SK-N-SH (cell line): ENCODE data around the gene PFDN5. TPM values are rescaled to one million over a fixed set of nuclear protein-coding genes. Genes with fewer than 3 reads are reported as not detected.

ENCODE experiments used
- CTCF ChIA-PET: fragments of 300-600, 350-600 bp; formaldehyde crosslinking; extraction: SDS; loops from one replicate; lab custom pipeline; 2021; lab: Yijun Ruan, JAX
- POLR2A ChIA-PET: fragments of 350-600 bp; sonication (Branson Sonifier 250); formaldehyde crosslinking; extraction: SDS; loops from one replicate; lab custom pipeline; 2020; ENCODE audit warnings: antibody characterized with exemption, inconsistent platforms; lab: Yijun Ruan, JAX
- DNase-seq: peaks from one replicate; pipeline ENCODE4 v3.0.0; 2012
- H2AFZ ChIP-seq: fragments of 200-600 bp; sonication (generic); 2 replicates; pipeline ENCODE4 v1.8.1; 2016; ENCODE audit warnings: antibody characterized with exemption, mild to moderate bottlenecking, low read depth
- H3F3A ChIP-seq: fragments of 200-600 bp; sonication (generic); replicated peaks from 2 replicates; pipeline ENCODE3; 2016; ENCODE audit warnings: antibody characterized with exemption, mild to moderate bottlenecking; ENCODE audit not compliant: insufficient read depth
- H3K27ac ChIP-seq, 2 experiments: fragments of 200-500 bp in 1 of 2; fragments of 200-600 bp in 1 of 2; sonication (Bioruptor generic) in 1 of 2; sonication (generic), shearing (Covaris generic) in 1 of 2; 2 replicates each; pipeline versions ENCODE4 v1.5.1 to v1.6.1; 2014 to 2016; ENCODE audit warnings: low read depth in 2 of 2, inconsistent platforms in 1 of 2, low read length in 1 of 2, mild to moderate bottlenecking in 1 of 2, mixed read lengths in 1 of 2
- H3K27me3 ChIP-seq: fragments of 200-600 bp; sonication (generic), shearing (Covaris generic); 2 replicates; pipeline ENCODE4 v1.6.1; 2016; ENCODE audit warnings: mixed run types; ENCODE audit not compliant: insufficient read depth
- H3K36me3 ChIP-seq, 2 experiments: fragments of 200-500 bp in 1 of 2; fragments of 200-600 bp in 1 of 2; sonication (Bioruptor generic) in 1 of 2; sonication (generic) in 1 of 2; replicated peaks in 1 of 2; 2 replicates each; pipeline versions ENCODE3 to v1.5.1; 2014 to 2016; ENCODE audit warnings: low read length in 1 of 2, mild to moderate bottlenecking in 1 of 2; ENCODE audit not compliant: insufficient read depth in 2 of 2, control insufficient read depth in 1 of 2
- H3K4me1 ChIP-seq, 2 experiments: fragments of 200-500 bp in 1 of 2; fragments of 200-600 bp in 1 of 2; sonication (Bioruptor generic) in 1 of 2; sonication (generic), shearing (Covaris generic) in 1 of 2; 2 replicates each; pipeline versions ENCODE4 v1.5.1 to v1.6.1; 2014 to 2016; ENCODE audit warnings: low read depth in 1 of 2, low read length in 1 of 2, mixed run types in 1 of 2; ENCODE audit not compliant: insufficient read depth in 2 of 2, control insufficient read depth in 1 of 2
- H3K4me2 ChIP-seq: fragments of 200-600 bp; sonication (generic), shearing (Covaris generic); 2 replicates; pipeline ENCODE4 v1.6.1; 2017; ENCODE audit warnings: mixed run types
- H3K4me3 ChIP-seq, 2 experiments: fragments of 200-500 bp in 1 of 2; fragments of 200-600 bp in 1 of 2; sonication (Bioruptor generic) in 1 of 2; sonication (generic), shearing (Covaris generic) in 1 of 2; 2 replicates each; pipeline versions ENCODE4 v1.5.1 to v1.8.1; 2014 to 2016; ENCODE audit warnings: low read depth in 2 of 2, inconsistent platforms in 1 of 2, low read length in 1 of 2, mild to moderate bottlenecking in 1 of 2, mixed read lengths in 1 of 2, moderate library complexity in 1 of 2
- H3K79me2 ChIP-seq: fragments of 200-600 bp; sonication (generic); 2 replicates; pipeline ENCODE4 v1.8.1; 2017; ENCODE audit warnings: mild to moderate bottlenecking; ENCODE audit not compliant: insufficient read depth
- H3K9ac ChIP-seq: fragments of 200-600 bp; sonication (generic); 2 replicates; pipeline ENCODE4 v1.6.1; 2017; ENCODE audit warnings: mixed run types
- H3K9me2 ChIP-seq: fragments of 200-600 bp; sonication (generic); 2 replicates; pipeline ENCODE4 v1.6.1; 2017; ENCODE audit warnings: mixed run types
- H3K9me3 ChIP-seq: fragments of 200-600 bp; sonication (generic); 2 replicates; pipeline ENCODE4 v1.6.1; 2017; ENCODE audit warnings: mixed run types, mild to moderate bottlenecking, moderate library complexity
- H4K20me1 ChIP-seq: fragments of 200-600 bp; sonication (generic); 2 replicates; pipeline ENCODE4 v1.6.1; 2017; ENCODE audit warnings: mild to moderate bottlenecking, mixed run types; ENCODE audit not compliant: insufficient read depth
- EP300 ChIP-seq, 2 experiments: IDR thresholded peaks; 2 replicates each; pipeline versions ENCODE4 v1.4.0 to v1.6.1; 2012; ENCODE audit warnings: borderline replicate concordance in 1 of 2, low read depth in 1 of 2, low read length in 1 of 2
- EZH2phosphoT487 ChIP-seq: fragments of 200-600 bp; sonication (generic); IDR thresholded peaks from 2 replicates; pipeline ENCODE4 v1.6.1; 2017; ENCODE audit warnings: low read depth, mixed run types, mild to moderate bottlenecking, antibody characterized with exemption, moderate library complexity, borderline replicate concordance
- FOSL2 ChIP-seq: IDR thresholded peaks from 2 replicates; pipeline ENCODE4 v1.4.0; 2012; ENCODE audit warnings: low read depth, mild to moderate bottlenecking, moderate library complexity, borderline replicate concordance
- FOXM1 ChIP-seq: IDR thresholded peaks from 2 replicates; pipeline ENCODE4 v1.4.0; 2012; ENCODE audit warnings: low read depth, mild to moderate bottlenecking
- NFIC ChIP-seq: IDR thresholded peaks from 2 replicates; pipeline ENCODE4 v1.4.0; 2012; ENCODE audit warnings: borderline replicate concordance
- NRF1 ChIP-seq: IDR thresholded peaks from 2 replicates; pipeline ENCODE4 v1.6.1; 2012; ENCODE audit warnings: low read depth, mild to moderate bottlenecking, low read length
- POLR2AphosphoS5 ChIP-seq: IDR thresholded peaks from 2 replicates; pipeline ENCODE4 v1.6.1; 2012; ENCODE audit warnings: low read depth, low read length
- RAD21 ChIP-seq: IDR thresholded peaks from 2 replicates; pipeline ENCODE4 v1.6.1; 2012; ENCODE audit warnings: mild to moderate bottlenecking, low read length
- RFX5 ChIP-seq: IDR thresholded peaks from 2 replicates; pipeline ENCODE4 v1.6.1; 2012; ENCODE audit warnings: mild to moderate bottlenecking, improper control_type of control experiment, low read length
- SIN3A ChIP-seq: IDR thresholded peaks from 2 replicates; pipeline ENCODE4 v1.6.1; 2012; ENCODE audit warnings: low read depth, mild to moderate bottlenecking, low read length, moderate library complexity, borderline replicate concordance
- TAF1 ChIP-seq: IDR thresholded peaks from 2 replicates; pipeline ENCODE4 v1.6.1; 2012; ENCODE audit warnings: low read depth, mild to moderate bottlenecking, low read length, moderate library complexity, borderline replicate concordance
- TCF12 ChIP-seq: IDR thresholded peaks from 2 replicates; pipeline ENCODE4 v1.4.0; 2012
- TEAD4 ChIP-seq: IDR thresholded peaks from 2 replicates; pipeline ENCODE4 v1.4.0; 2012; ENCODE audit warnings: mild to moderate bottlenecking, borderline replicate concordance; ENCODE audit not compliant: insufficient read depth
- WGBS: methylation state at CpG from one replicate; pipeline ENCODE4 v1.1.6; 2017; ENCODE audit warnings: low lambda C conversion rate; 5-methylcytosine and 5-hydroxymethylcytosine counted together
- polyA plus RNA-seq, 3 experiments: library from polyadenylated mRNA; depleted of rRNA; stranded (reverse); fragments of >200 nt; gene quantifications; 2 replicates each; pipeline ENCODE4 v1.2.3, GENCODE V29; 2012
- TF ChIP-seq, protein P1 (sequence below): IDR thresholded peaks from 2 replicates; pipeline ENCODE4 v1.4.0; 2012; ENCODE audit warnings: low read depth, borderline replicate concordance
- TF ChIP-seq, protein P2 (sequence below): fragments of 150-350 bp; IDR thresholded peaks from 2 replicates; pipeline ENCODE4 v1.6.1; 2016; ENCODE audit warnings: mild to moderate bottlenecking, low read depth, low read length
- TF ChIP-seq, protein P3 (sequence below): fragments of 150-350 bp; IDR thresholded peaks from 2 replicates; pipeline ENCODE4 v1.6.1; 2017; ENCODE audit warnings: antibody characterized with exemption, low read length, low read depth, borderline replicate concordance
- TF ChIP-seq, protein P4 (sequence below): IDR thresholded peaks from 2 replicates; pipeline ENCODE4; 2012
- TF ChIP-seq, protein P5 (sequence below): fragments of 200-600 bp; sonication (generic); IDR thresholded peaks from 2 replicates; pipeline ENCODE4 v1.6.1; 2017; ENCODE audit warnings: antibody characterized with exemption, mild to moderate bottlenecking, moderate library complexity

PFDN5 gene
- polyA plus RNA-seq, 1 of the 3 experiments (the other 2 are of a cell fraction): 1,198 TPM

DNA sequence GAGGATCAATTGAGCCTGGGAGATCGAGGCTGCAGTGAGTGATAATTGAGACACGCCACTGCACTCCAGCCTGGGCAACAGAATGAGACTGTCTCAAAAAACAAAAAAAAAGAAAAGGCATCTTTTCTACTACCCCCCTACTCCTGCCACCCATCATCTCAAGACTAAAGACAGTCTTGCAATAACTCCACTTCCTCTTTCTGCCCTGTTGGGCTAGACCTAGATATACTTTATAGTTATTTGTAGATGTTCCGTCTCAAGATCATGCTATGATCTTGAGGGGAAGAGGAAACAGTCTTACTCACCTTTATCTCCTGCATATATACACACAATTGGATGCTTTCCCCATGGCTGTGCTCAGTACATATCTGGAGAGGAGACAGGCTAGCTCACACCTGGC lies 39.3 kb upstream of the PFDN5 start:
- H3K9me3 ChIP-seq: no peaks in the 10 kb centered on the region
- no peak for DNase-seq
- no peak overlapping the region for H3K4me3 ChIP-seq
- no peak overlapping the region for H3K4me2 ChIP-seq
- WGBS: 92% methylated on average over 3 of the region's 3 CpGs
- no peaks in the 10 kb centered on the region for H4K20me1 ChIP-seq
- POLR2A ChIA-PET: no interaction called here
- CTCF ChIA-PET: interaction anchor here (1.0 to 1.8 kb wide), 2 partner anchors 12 to 43 kb away, joined by 5 to 7 read pairs; partner anchors contain the start of gene ESPL1
- no peaks in the 10 kb centered on the region for H3K27me3 ChIP-seq
- no peak overlapping the region for H3K27ac ChIP-seq
- peaks cover 5 to 11% of the 10 kb centered on the region in 2 experiments for H3K36me3 ChIP-seq
- no peak overlapping the region for H2AFZ ChIP-seq
- no peaks in the 10 kb centered on the region for H3K9me2 ChIP-seq
- H3K79me2 ChIP-seq: peaks cover 30% of the 10 kb centered on the region
- TF ChIP-seq TAF1 (no peak), EZH2phosphoT487 (no peak), EP300 (IDR thresholded peaks at IDR 0.05; ENCODE audit: borderline replicate concordance in 1 of 2, low read depth in 1 of 2, low read length in 1 of 2) (no peak), SIN3A (no peak), FOSL2 (no peak), TEAD4 (no peak), RAD21 (no peak), NRF1 (no peak), TCF12 (no peak), POLR2AphosphoS5 (no peak), NFIC (no peak), FOXM1 (no peak), RFX5 (no peak)
- TF ChIP-seq, protein P1, sequence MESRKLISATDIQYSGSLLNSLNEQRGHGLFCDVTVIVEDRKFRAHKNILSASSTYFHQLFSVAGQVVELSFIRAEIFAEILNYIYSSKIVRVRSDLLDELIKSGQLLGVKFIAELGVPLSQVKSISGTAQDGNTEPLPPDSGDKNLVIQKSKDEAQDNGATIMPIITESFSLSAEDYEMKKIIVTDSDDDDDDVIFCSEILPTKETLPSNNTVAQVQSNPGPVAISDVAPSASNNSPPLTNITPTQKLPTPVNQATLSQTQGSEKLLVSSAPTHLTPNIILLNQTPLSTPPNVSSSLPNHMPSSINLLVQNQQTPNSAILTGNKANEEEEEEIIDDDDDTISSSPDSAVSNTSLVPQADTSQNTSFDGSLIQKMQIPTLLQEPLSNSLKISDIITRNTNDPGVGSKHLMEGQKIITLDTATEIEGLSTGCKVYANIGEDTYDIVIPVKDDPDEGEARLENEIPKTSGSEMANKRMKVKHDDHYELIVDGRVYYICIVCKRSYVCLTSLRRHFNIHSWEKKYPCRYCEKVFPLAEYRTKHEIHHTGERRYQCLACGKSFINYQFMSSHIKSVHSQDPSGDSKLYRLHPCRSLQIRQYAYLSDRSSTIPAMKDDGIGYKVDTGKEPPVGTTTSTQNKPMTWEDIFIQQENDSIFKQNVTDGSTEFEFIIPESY: no peak
- TF ChIP-seq, protein P2, sequence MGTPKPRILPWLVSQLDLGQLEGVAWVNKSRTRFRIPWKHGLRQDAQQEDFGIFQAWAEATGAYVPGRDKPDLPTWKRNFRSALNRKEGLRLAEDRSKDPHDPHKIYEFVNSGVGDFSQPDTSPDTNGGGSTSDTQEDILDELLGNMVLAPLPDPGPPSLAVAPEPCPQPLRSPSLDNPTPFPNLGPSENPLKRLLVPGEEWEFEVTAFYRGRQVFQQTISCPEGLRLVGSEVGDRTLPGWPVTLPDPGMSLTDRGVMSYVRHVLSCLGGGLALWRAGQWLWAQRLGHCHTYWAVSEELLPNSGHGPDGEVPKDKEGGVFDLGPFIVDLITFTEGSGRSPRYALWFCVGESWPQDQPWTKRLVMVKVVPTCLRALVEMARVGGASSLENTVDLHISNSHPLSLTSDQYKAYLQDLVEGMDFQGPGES: no peak
- TF ChIP-seq, protein P3, sequence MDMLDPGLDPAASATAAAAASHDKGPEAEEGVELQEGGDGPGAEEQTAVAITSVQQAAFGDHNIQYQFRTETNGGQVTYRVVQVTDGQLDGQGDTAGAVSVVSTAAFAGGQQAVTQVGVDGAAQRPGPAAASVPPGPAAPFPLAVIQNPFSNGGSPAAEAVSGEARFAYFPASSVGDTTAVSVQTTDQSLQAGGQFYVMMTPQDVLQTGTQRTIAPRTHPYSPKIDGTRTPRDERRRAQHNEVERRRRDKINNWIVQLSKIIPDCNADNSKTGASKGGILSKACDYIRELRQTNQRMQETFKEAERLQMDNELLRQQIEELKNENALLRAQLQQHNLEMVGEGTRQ: no peak
- TF ChIP-seq, protein P4, sequence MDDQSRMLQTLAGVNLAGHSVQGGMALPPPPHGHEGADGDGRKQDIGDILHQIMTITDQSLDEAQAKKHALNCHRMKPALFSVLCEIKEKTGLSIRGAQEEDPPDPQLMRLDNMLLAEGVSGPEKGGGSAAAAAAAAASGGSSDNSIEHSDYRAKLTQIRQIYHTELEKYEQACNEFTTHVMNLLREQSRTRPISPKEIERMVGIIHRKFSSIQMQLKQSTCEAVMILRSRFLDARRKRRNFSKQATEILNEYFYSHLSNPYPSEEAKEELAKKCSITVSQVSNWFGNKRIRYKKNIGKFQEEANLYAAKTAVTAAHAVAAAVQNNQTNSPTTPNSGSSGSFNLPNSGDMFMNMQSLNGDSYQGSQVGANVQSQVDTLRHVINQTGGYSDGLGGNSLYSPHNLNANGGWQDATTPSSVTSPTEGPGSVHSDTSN: no peak
- TF ChIP-seq, protein P5, sequence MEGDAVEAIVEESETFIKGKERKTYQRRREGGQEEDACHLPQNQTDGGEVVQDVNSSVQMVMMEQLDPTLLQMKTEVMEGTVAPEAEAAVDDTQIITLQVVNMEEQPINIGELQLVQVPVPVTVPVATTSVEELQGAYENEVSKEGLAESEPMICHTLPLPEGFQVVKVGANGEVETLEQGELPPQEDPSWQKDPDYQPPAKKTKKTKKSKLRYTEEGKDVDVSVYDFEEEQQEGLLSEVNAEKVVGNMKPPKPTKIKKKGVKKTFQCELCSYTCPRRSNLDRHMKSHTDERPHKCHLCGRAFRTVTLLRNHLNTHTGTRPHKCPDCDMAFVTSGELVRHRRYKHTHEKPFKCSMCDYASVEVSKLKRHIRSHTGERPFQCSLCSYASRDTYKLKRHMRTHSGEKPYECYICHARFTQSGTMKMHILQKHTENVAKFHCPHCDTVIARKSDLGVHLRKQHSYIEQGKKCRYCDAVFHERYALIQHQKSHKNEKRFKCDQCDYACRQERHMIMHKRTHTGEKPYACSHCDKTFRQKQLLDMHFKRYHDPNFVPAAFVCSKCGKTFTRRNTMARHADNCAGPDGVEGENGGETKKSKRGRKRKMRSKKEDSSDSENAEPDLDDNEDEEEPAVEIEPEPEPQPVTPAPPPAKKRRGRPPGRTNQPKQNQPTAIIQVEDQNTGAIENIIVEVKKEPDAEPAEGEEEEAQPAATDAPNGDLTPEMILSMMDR: no peak
- no peak overlapping the region for H3K9ac ChIP-seq
- H3F3A ChIP-seq: no peaks in the 10 kb centered on the region
- peaks cover 0 to 15% of the 10 kb centered on the region in 2 experiments; a peak in 1 of 4 replicates for H3K4me1 ChIP-seq
